ENCODE results near the gene SLCO1A2. TPM values are rescaled to one million over a fixed set of nuclear protein-coding genes. Genes with fewer than 3 reads are reported as not detected.

The SLCO1A2 gene
- total and polyA plus RNA-seq, 2 of the 8 experiments (the other 6 are each of a cell fraction or from before 2014, with no cell fraction given), result 2.9 to 5.1 TPM

DNA sequence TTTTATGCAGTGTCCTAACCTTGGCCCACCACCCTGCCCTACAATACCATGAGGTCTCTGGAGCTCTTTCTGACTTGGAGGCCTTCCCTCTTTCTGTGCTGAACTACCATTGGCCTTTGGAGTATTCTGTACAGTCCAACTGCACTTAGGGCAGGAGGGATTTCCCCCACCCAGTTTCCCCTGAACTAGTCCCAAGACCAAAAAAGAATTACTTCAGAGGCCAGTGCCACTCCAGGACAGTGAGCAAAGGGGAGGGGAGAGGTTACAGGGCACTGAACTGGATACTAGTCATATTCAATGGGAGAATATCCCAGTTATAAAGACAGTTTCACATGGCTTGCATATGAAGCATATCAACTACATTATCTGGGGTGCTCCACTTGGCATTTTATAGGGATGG is 6.1 kb downstream of the SLCO1A2 start:
- Histone ChIP-seq H3K4me1 (replicated peaks in 1 of 4; ENCODE audit: control insufficient read depth in 3 of 4, insufficient read depth in 4 of 4, low read length in 3 of 4) (peaks cover 0 to 6% (median 4%) of the 10 kb centered on the region in 4 experiments; a peak in 3 of 7 replicates), H2BK5ac (ENCODE audit: low read depth, low read length) (no peak overlapping the region), H2AK5ac (ENCODE audit: low read depth, low read length) (no peak overlapping the region), H4K20me1 (replicated peaks in 1 of 2; ENCODE audit: control insufficient read depth in 1 of 2, insufficient read depth in 2 of 2, low read length in 2 of 2) (no peaks in the 10 kb centered on the region), H4K5ac (ENCODE audit: insufficient read length, low read depth, low read length) (no peak overlapping the region), H2AFZ (ENCODE audit: low read length) (no peak overlapping the region), H3K27me3 (replicated peaks in 1 of 4; ENCODE audit: control insufficient read depth in 3 of 4, extremely low read depth in 1 of 4, insufficient read depth in 3 of 4, low read length in 3 of 4) (no peaks in the 10 kb centered on the region), H4K8ac (ENCODE audit: extremely low read depth, insufficient read depth, low read length) (no peak overlapping the region), H2BK15ac (ENCODE audit: low read length) (no peak overlapping the region), H2BK120ac (replicated peaks; ENCODE audit: low read depth, low read length) (no peak overlapping the region), H2BK12ac (ENCODE audit: low read depth, low read length) (no peak overlapping the region), H3K4me2 (ENCODE audit: insufficient read depth in 1 of 2, low read depth in 2 of 2, low read length in 2 of 2) (no peak overlapping the region), H3K36me3 (ENCODE audit: control insufficient read depth in 2 of 4, insufficient read depth in 4 of 4, low read length in 3 of 4) (peaks cover 0 to 37% (median 3%) of the 10 kb centered on the region in 4 experiments; a peak in 3 of 8 replicates), H4K91ac (replicated peaks; ENCODE audit: insufficient read length, low read length) (no peak overlapping the region), H3K9ac (replicated peaks in 1 of 4; ENCODE audit: extremely low read depth in 1 of 4, low read depth in 3 of 4, low read length in 3 of 4) (no peak overlapping the region), H3K9me3 (ENCODE audit: insufficient read depth in 2 of 2, low read depth in 1 of 2, low read length in 1 of 2) (peaks cover 58 to 60% of the 10 kb centered on the region in 2 experiments), H3K4me3 (ENCODE audit: extremely low read depth in 1 of 4, insufficient read depth in 2 of 4, low read depth in 3 of 4, low read length in 4 of 4) (no peak overlapping the region), H3K23ac (ENCODE audit: insufficient read length) (no peak overlapping the region), H3K4ac (replicated peaks; ENCODE audit: insufficient read length, low read depth, low read length) (no peak overlapping the region), H3K27ac (ENCODE audit: low read depth, low read length) (no peak overlapping the region), H3K14ac (ENCODE audit: insufficient read length) (no peak overlapping the region), H2BK20ac (ENCODE audit: low read length) (no peak overlapping the region), H3K18ac (ENCODE audit: extremely low read depth, low read length) (no peak overlapping the region), H3K56ac (replicated peaks; ENCODE audit: insufficient read length, low read depth, low read length) (no peak overlapping the region), H3K23me2 (ENCODE audit: low read depth, low read length) (no peaks in the 10 kb centered on the region), H3K79me2 (ENCODE audit: control insufficient read depth in 1 of 2, insufficient read depth in 2 of 2, low read length in 2 of 2) (no peaks in the 10 kb centered on the region), H3K79me1 (ENCODE audit: low read depth, low read length) (no peaks in the 10 kb centered on the region)
- CTCF ChIA-PET (ENCODE audit: partially characterized antibody), result interaction anchor here (1.0 kb wide), 1 partner anchor 10 kb away, joined by 4 read pairs; no protein-coding TSS in a partner anchor
- FAIRE-seq (no peak), DNase-seq (ENCODE audit: low read depth in 1 of 2, low spot score in 2 of 2) (no peak)
- TF ChIP-seq TCF12 (IDR thresholded peaks at IDR 0.05; ENCODE audit: low read depth, low read length) (no peak), JUN (IDR thresholded peaks at IDR 0.05; ENCODE audit: low read depth, low read length) (no peak), GABPA (IDR thresholded peaks at IDR 0.05; ENCODE audit: borderline replicate concordance, insufficient read depth, low read length) (no peak)
- POLR2A ChIA-PET (ENCODE audit: partially characterized antibody), result no interaction called here

All from H1 (cell line).